GM21423 (cell line): Measurements from ENCODE around the gene FCHO2.
"Not testable (repeated sequence)": the region's sequence is repeated elsewhere in the genome, so short reads cannot be mapped to it uniquely, and the experiment has no call there.

Experiments
- ATAC-seq: cut with Tn5 transposase; IDR thresholded peaks from one replicate; pipeline ENCODE4 v1.9.1; 2021; ENCODE audit warnings: mild to moderate bottlenecking, moderate library complexity; ENCODE audit not compliant: unreplicated experiment

The FCHO2 gene

DNA sequence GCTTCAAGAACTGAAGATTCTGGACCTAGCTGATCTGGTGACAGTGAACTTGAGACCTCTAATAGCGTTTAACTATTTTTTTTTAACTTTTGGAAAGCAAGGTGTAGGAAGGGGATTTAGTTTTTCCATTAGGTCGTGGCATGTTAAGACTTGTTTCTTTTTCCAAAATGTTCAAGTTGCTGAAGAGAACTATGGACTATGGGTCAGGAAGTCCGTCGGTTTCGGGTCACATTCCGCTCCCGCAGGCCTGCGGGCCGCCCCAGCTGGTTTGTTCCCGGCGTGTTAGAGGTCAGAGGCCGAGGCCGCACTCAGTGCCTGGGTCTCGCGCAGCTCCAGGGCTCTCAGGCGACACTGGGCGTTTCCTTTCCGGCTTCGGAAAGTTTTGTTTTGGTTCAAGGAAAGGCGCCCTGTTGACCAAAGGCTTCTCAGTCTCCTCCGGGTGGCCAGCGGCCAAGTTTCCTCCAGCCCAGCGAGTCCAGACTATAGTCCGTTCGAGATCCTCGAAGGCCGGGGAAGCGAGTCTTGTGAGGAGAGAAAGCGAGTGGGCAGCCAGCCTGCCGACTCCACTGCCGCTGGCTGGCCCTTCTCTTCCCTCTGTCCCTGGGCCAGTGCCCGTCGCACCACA lies 586 bp upstream of the FCHO2 start:
- peak; percentile 35 for ATAC-seq

DNA sequence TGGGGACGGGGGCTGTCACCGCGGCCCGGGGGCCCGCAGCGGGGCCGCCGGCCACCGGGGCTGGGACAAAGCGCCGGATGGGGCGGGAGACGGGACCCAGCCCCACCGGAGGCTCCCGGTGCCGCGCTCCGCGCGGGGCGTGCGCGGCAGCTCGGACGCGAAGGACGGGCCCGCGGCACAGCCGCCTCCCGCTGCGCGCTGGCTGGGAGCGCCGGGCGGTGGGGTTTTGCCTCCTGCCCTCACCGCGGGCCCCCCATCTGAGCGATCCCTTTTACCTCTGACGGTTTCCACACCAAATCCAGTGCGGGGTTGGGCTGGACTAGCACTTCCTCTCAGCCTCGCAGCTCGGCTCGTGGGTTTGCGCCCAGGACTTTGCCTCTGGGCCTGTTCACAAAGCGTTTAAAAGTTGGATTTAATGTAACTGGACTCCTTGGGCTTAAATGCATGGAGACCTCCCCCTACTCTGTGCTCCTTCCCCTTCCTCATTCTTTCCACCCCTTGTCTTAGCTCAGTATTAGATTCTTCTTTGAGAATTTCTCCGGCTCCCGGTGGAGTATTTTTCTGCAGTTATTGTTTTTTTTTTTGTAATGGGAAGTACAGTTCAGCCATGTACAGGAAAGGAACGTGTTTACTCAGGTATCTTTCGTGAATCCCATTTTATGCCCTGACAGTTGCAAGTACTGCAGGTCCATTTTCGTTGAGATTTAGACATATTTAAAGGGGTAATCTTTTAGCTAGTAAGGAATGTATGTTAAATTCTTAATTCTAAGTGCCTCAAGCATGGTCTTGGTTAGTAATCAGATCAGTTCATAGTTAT lies 691 bp downstream of the FCHO2 start:
- ATAC-seq, result peak; percentile 42

DNA sequence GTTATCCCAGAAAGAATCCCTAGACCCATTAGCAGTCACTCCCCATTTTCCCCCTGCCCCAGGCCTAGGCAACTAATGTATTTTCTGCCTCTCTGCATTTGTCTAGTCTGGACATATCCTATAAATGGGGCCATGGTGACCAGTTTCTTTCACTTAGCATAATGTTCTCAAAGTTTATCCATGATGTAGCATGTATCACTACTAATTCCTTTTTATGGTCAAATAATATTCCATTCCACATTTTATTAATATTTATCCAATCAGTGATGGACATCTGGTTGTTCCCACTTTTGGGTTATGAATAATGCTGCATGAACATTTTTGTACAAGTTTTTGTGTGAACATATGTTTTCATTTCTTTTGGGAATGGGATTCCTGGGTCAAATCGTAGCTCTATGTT lies 1.5 kb downstream of the FCHO2 start:
- no peak for ATAC-seq

DNA sequence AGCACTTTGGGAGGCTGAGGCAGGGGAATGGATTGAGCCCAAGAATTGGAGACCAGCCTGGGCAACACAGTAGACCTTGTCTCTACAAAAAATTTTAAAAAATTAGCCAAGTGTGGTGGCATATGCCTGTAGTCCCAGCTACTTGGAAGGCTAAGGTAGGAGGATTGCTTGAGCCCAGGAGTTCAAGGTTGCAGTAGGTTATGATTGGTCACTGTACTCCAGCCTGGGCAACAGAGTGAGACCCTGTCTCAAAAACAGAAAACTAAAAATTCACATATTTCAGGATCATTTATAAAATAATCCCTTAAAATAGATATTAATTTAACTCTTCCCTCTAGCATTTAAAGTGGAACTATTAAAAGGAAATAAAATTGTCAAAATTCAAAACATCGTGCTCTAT lies 3.4 kb downstream of the FCHO2 start:
- ATAC-seq, result no peak

DNA sequence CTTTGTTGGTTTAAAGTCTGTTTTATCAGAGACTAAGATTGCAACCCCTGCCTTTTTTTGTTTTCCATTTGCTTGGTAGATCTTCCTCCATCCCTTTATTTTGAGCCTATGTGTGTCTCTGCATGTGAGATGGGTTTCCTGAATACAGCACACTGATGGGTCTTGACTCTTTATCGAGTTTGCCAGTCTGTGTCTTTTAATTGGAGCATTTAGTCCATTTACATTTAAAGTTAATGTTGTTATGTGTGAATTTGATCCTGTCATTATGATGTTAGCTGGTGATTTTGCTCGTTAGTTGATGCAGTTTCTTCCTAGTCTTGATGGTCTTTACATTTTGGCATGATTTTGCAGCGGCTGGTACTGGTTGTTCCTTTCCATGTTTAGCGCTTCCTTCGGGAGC lies 18.6 kb downstream of the FCHO2 start:
- ATAC-seq, result not testable (repeated sequence)

DNA sequence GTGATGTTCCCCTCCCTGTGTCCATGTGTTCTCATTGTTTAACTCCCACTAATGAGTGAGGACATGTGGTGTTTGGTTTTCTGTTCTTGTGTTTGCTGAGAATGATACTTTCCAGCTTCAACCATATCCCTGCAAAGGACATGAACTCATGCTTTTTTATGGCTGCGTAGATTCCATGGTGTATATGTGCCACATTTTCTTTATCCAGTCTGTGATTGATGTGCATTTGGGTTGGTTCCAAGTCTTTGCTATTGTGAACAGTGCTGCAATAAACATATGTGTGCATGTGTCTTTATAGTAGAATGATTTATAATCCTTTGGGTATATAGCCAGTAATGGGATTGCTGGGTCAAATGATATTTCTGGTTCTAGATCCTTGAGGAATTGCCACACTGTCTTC lies 21.0 kb downstream of the FCHO2 start:
- not testable (repeated sequence) for ATAC-seq

DNA sequence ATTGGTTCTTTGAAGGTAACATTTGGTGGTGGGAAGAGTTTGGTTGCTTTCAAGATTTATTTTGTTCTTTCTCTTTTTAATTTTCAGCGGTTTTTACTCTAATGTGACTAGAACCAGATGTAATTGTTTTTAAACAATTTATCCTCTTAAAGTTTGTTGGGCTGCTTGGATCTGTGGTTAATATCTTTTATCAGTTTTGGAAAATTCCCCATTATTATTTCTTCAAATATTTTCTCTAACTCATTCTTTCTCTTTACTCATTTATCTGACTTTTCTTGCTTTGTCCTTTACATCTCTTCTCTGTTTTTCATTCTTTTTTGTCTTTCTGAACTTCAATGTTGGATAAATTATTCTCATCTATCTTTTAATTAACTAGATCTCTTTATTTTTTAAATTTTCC lies 29.9 kb downstream of the FCHO2 start:
- no peak for ATAC-seq

DNA sequence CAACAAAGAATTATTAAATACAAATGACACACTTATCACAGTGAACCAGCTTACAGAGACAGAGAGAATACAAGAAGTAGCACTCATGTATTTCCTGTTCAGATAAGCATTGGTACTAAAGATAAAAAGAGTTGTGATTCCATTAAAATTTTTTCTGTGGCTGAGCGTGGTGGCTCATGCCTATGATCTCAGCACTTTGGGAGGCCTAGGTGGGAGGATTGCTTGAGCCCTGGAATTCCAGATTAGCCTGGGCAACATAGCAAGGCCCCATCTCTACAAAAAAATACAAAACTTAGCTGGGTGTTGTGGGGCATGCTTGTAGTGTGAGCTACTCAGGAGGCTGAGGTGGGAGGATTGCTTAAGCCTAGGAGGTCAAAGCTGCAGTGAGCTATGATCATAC lies 32.9 kb downstream of the FCHO2 start:
- ATAC-seq, result no peak

DNA sequence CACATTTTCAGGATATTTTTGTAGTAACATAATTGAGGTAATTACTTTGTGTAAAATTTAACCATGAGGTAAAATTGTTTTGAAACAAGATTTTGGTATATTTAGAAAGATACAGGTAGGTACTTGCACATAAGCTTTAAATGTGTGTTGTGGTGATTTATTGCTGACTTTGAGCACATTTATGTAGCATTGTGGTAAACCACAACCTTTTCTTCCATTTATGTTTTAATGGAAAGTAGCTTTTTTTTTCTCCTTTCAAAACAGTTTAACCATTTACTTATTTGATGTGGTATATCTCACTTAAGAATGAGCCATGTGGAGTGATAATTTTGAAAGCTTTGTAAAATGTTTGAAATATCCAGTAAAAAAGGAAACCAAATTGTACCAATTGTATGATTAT lies 35.6 kb downstream of the FCHO2 start:
- ATAC-seq, result no peak

DNA sequence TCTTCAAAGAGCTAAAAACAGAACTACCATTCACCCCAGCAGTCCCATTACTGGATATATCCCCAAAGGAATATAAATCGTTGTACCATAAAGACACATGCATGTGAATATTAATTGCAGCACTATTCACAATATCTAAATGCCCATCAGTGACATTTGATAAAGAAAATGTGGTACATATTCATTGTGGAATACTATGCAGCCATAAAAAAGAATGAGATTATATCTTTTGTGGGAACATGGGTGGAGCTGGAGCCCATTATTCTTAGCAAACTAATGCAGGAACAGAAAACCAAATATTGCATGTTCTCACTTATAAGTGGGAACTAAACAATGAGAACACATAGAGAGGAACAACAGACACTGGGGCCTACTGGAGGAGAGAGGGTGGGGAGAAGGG lies 38.7 kb downstream of the FCHO2 start:
- ATAC-seq, result no peak

DNA sequence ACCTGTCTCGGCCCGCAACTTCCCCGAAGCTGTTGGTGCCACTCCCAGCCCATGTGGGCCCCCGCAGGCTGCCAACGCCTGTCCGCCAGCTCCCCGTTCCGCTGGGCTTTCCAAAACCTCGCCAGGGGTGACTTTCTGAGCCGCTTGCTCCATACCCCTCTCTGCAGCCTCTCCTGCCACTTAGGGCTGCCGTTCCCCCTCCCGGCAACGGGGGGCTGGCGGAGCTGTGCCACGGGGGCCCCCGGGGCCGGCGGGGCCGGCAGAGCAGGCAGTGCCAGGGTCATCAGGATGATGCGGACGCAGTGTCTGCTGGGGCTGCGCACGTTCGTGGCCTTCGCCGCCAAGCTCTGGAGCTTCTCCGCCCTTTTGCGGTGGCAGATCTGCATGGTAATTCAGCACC lies 40.8 kb downstream of the FCHO2 start:
- no peak for ATAC-seq

DNA sequence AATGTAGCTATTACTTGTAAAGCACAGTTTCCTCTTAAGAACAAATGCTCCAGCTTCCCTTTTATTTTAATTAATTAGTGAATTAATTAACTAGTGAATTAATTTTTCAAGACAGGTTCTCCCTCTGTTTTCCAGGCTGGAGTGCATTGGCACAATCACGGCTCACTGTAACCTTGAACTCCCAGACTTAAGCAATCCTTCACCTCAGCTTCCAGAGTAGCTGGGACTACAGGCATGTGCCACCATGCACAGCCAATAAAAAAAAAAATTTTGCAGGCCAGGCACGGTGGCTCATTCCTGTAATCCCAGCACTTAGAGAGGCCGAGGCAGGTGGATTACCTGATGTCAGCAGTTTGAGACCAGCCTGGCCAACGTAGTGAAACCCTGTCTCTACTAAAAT lies 44.1 kb downstream of the FCHO2 start:
- no peak for ATAC-seq

DNA sequence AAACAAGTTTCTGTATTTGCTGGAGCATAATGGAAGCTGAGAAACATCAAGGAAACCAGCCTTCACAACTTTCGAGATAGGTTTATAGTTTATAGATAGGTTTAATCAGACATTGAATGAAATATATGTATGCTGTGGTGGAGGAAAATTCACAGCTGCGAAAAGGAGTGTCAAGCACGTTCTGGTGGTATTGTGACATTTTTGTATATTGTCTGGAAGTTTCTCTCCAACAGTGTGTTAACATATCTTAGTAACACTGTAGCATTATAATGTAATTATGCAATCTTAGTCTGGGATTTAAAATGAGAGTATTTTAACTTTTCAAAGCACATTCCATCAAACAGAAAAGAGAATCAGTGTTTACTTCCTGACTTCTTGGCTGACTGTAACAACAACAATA lies 50.0 kb downstream of the FCHO2 start:
- no peak for ATAC-seq

DNA sequence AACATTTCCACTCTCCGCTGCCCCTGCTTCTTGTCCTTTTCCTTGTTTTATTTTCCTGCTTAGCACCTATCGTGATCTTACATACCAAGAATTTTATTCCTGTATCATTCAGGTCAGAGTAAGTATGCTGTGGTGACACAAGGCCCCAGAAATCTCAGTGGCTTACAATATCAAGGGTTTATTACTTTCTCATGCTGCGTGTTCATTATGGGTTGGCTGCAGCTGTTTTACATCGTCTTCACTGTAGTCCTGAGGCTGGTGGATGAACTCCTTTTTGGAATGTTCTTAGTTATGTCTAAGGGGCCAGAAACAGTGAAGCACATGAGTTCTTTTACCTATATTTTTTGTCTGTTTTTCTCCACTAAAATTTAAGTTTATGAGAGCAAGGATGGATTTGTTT lies 51.2 kb downstream of the FCHO2 start:
- no peak for ATAC-seq

DNA sequence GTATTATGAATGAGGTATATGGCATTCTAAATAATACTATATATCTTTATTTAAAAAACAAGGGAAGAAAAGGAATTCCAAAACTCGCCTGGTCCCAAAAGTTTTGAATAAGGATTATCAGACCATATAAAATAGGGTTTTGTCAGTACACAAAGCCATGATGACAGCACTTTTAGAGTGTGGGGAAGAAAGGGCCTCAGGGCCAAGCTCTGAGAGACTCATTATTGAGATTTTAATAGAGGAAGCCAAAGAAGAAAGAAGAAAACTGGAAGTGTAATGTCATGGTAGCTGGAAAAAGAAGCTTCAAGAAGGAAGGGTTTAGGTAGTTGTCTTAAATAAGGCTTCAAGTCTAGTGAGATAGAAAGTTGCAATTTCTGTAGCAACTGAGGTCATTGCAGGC lies 53.0 kb downstream of the FCHO2 start:
- ATAC-seq, result no peak

DNA sequence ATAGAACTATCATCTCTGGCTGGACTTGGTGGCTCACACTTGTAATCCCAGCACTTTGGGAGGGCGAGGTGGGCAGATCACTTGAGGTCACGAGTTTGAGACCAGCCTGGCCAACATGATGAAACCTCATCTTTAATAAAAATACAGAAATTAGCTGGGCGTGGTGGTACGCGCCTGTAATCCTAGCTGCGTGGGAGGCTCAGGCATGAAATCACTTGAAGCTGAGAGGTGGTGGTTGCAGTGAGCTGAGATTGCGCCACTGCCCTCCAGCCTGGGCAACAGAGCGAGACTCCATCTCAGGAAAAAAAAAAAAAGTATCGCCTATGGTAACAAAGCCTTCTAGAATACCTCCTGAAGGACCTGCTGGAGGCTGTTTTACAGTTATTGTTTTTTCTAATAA lies 55.8 kb downstream of the FCHO2 start:
- ATAC-seq, result not testable (repeated sequence)

DNA sequence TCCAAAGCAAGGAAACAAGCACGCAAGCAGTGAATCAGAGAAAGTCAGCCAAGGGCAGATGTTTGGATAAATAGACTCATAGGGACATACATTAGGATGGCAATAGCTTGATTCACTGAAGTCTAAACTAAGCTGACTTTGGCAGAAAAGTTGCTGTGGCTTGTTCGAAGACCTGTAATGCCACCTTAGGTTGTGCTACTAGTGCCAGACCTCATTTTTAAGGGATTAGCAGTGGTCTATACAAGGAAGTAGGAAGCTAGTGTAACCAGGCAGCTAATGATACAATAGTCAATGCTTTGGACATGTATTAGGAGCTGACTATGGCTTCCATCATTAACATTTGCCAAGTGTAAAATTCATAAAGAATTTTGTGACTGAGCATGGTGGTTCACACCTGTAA lies 63.1 kb downstream of the FCHO2 start:
- no peak for ATAC-seq

DNA sequence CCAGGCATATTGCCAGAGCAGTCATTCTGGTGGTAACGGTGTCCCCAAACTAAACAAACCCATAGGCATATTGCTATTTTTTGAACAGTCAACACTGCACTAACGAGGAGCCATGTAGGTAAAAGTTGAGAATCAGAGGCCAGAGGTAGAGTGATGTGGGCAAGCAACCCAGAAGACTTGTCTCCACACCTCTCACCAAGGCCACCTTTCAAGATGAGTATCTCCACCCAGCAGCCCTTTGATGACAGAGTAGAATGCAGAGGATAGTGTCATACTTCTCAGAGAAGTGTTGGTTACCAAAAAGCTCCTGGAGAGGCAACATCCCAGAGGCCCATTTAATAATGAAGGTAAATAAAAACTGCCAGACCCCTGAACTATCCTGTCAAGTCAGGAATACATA lies 63.9 kb downstream of the FCHO2 start:
- ATAC-seq, result no peak

DNA sequence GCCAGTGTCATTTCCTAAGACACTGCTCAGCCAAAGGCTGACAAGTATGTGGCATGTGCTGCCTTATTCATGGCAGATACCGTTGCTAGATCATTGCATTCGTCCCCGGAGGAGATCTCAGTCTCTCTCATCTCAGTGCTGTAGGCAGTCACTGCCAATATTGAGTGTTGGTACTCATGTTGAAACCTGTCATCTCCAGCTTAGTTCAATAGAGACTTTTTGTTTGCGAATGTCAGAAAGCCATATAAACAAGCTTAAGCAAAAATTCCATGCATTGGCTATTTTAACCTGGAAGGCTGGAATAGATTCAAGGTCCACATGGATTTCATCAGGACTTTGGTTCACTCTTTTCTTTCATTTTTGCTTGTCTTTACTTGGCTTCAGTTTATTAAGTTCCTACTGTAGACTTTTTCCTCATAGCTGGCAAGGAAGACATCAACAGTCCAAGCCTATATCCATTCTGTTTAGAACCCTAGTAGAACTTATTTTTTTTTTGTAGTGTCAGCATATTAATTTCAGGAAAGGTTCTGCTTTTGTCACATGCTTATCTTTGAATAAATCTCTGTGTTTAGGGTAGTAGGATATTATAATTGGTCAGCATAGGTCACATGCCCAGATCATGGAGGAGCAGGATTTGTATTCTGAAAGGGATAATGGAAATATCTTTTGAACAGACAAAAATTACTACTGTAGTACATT lies 66.8 kb downstream of the FCHO2 start:
- no peak for ATAC-seq

DNA sequence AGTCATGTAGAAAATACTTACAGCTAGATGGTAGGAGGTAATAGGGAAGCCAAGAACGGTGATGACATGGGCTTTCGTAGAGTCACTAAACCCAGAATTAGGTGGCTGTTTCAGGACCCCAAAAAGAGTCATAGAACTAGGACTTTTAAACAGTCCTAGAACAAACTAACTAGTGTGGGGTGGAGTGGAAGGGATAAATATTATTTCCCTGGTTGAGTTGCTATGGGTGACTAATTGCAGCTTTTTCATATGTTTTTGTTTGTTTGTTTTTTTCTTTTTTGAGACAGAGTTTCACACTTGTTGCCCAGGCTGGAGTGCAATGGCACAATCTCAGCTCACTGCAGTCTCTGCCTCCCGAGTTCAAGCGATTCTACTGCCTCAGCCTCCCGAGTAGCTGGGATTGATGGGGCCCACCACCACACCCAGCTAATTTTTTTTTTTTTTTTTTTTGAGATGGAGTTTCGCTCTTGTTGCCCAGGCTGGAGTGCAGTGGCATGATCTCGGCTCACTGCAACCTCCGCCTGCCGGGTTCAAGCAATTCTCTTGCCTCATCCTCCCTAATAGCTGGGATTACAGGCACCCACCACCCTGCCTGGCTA lies 69.2 kb downstream of the FCHO2 start:
- not testable (repeated sequence) for ATAC-seq

DNA sequence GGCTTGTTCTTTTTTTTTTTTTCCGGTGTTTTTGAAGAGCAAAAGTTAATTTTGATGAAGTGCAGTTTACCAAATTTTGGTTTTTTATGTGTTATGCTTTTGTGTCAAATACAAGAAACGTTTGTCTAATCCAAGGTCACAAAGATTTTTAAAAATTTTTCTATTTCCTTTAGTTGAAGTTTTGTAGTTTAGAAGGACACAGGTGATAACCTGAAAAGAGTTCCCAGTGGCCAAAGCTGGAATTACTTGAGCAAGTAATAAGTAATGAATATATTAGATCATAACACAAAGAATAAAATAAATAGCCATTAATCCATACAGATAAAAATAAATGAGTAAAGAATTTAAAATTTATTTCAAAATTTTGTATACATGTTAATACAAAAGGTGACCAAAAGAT lies 71.5 kb downstream of the FCHO2 start:
- no peak for ATAC-seq

DNA sequence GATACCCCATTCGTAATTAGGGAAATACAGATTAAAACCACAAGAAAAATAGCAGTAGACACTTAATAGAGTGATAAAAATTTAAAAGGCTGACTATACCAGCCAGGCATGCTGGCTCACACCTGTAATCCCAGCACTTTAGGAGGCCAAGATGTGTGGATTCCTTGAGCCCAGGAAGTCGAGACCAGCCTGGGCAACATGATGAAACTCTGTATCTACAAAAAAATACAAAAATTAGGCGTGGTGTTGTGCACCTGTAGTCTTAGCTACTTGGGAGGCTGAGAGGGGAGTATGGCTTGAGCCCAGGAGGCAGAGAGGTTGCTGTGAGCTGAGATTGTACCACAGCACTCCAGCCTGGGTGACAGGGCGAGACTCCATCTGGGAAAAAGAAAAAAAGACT lies 72.0 kb downstream of the FCHO2 start:
- no peak for ATAC-seq
